Fibroblast of mammary gland (primary cell): Measurements from ENCODE around the gene KANK4.

Experiments used
- DNase-seq: peaks from one replicate; pipeline ENCODE4 v3.0.0-alpha.2; 2010; ENCODE audit warnings: low read depth
- H3K4me3 ChIP-seq: 2 replicates; pipeline ENCODE4 v1.5.1; 2011; ENCODE audit warnings: low read depth, mild to moderate bottlenecking, low read length, moderate library complexity; ENCODE audit not compliant: control insufficient read depth
- TF ChIP-seq, protein P1 (sequence below): conservative IDR thresholded peaks from 2 replicates; pipeline ENCODE4 v1.5.1; 2011; ENCODE audit warnings: low read depth, low read length, inconsistent platforms; ENCODE audit not compliant: control insufficient read depth, insufficient read depth

Gene KANK4

DNA sequence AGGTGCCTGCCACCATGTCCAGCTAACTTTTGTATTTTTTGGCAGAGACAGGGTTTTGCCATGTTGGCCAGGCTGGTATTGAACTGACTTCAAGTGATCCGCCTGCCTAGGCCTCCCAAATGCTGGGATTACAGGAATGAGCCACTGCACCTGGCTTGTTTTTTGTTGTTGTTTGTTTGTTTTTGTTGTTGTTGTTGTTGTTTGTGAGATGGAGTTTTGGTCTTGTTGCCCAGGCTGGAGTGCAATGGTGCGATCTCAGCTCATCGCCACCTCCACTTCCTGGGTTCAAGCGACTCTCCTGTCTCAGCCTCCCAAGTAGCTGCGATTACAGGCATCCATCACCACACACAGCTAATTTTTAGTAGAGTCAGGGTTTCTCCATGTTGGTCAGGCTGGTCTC is 131.7 kb downstream of the KANK4 start:
- TF ChIP-seq, protein P1, sequence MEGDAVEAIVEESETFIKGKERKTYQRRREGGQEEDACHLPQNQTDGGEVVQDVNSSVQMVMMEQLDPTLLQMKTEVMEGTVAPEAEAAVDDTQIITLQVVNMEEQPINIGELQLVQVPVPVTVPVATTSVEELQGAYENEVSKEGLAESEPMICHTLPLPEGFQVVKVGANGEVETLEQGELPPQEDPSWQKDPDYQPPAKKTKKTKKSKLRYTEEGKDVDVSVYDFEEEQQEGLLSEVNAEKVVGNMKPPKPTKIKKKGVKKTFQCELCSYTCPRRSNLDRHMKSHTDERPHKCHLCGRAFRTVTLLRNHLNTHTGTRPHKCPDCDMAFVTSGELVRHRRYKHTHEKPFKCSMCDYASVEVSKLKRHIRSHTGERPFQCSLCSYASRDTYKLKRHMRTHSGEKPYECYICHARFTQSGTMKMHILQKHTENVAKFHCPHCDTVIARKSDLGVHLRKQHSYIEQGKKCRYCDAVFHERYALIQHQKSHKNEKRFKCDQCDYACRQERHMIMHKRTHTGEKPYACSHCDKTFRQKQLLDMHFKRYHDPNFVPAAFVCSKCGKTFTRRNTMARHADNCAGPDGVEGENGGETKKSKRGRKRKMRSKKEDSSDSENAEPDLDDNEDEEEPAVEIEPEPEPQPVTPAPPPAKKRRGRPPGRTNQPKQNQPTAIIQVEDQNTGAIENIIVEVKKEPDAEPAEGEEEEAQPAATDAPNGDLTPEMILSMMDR: no peak
- no peak overlapping the region for H3K4me3 ChIP-seq
- DNase-seq: no peak
